Measurements from ENCODE around the gene SNX6.

- TF ChIP-seq EZH2phosphoT487 (IDR thresholded peaks at IDR 0.05) (no peak), EZH2 (IDR thresholded peaks at IDR 0.05) (no peak)
These were observed 26.0 kb upstream of the SNX6 start for GRCh38 chr14:34655959-34656358.

All from neural progenitor cell (in vitro differentiated cells).